Loucy (cell line): ENCODE measurements around the gene ZFAND3.

ENCODE experiments used
- H2AFZ ChIP-seq: fragments of 200-600 bp; sonication (generic); 2 replicates; pipeline ENCODE4 v1.6.0; 2016; ENCODE audit warnings: antibody characterized with exemption, mild to moderate bottlenecking, low read length, moderate library complexity
- H3F3A ChIP-seq: fragments of 200-600 bp; 2 replicates; pipeline ENCODE4 v1.6.0; 2016; ENCODE audit warnings: antibody characterized with exemption, low read depth, mild to moderate bottlenecking
- H3K27me3 ChIP-seq: fragments of 200-600 bp; sonication (generic); 2 replicates; pipeline ENCODE4 v1.6.1; 2014; ENCODE audit warnings: low read length, mild to moderate bottlenecking; ENCODE audit not compliant: insufficient read depth, poor library complexity, severe bottlenecking
- H3K36me3 ChIP-seq: fragments of 200-600 bp; sonication (generic); 2 replicates; pipeline ENCODE4 v1.6.1; 2016; ENCODE audit warnings: low read length; ENCODE audit not compliant: insufficient read depth
- H3K4me1 ChIP-seq: fragments of 200-600 bp; sonication (generic); 2 replicates; pipeline ENCODE4 v1.5.1; 2014; ENCODE audit warnings: low read length, mild to moderate bottlenecking; ENCODE audit not compliant: insufficient read depth, poor library complexity, severe bottlenecking
- H3K4me2 ChIP-seq: fragments of 200-600 bp; sonication (generic); 2 replicates; pipeline ENCODE4 v1.6.0; 2014; ENCODE audit warnings: antibody characterized with exemption, low read length, low read depth, mild to moderate bottlenecking; ENCODE audit not compliant: poor library complexity, severe bottlenecking
- H3K4me3 ChIP-seq: fragments of 200-600 bp; sonication (generic); 2 replicates; pipeline ENCODE4 v1.5.1; 2014; ENCODE audit warnings: low read length, mild to moderate bottlenecking, mixed read lengths; ENCODE audit not compliant: poor library complexity, severe bottlenecking
- H3K79me2 ChIP-seq: fragments of 200-600 bp; sonication (generic); 2 replicates; pipeline ENCODE4 v1.6.1; 2014; ENCODE audit warnings: low read length; ENCODE audit not compliant: insufficient read depth
- H3K9ac ChIP-seq: fragments of 200-600 bp; sonication (generic); 2 replicates; pipeline ENCODE4 v1.6.0; 2014; ENCODE audit warnings: mild to moderate bottlenecking, low read depth, low read length, moderate library complexity; ENCODE audit not compliant: poor library complexity, severe bottlenecking
- H3K9me2 ChIP-seq: fragments of 200-600 bp; sonication (generic); replicated peaks from 2 replicates; pipeline ENCODE4 v1.6.1; 2016; ENCODE audit warnings: low read depth, low read length, mixed read lengths
- H3K9me3 ChIP-seq: fragments of 200-600 bp; sonication (generic); 2 replicates; pipeline ENCODE4 v1.6.1; 2014; ENCODE audit warnings: mild to moderate bottlenecking, antibody characterized with exemption, low read length, low read depth; ENCODE audit not compliant: insufficient read depth
- H4K20me1 ChIP-seq: fragments of 200-600 bp; sonication (generic); 2 replicates; pipeline ENCODE4 v1.6.0; 2014; ENCODE audit warnings: antibody characterized with exemption, low read length, mild to moderate bottlenecking; ENCODE audit not compliant: insufficient read depth, poor library complexity, severe bottlenecking
- CTCF ChIP-seq: fragments of 200-600 bp; sonication (generic); conservative IDR thresholded peaks from 2 replicates; pipeline ENCODE4 v1.5.1; 2014; ENCODE audit warnings: mild to moderate bottlenecking, antibody characterized with exemption, low read length
- EZH2phosphoT487 ChIP-seq: fragments of 200-600 bp; IDR thresholded peaks from 2 replicates; pipeline ENCODE4 v1.6.1; 2018; ENCODE audit warnings: antibody characterized with exemption, mild to moderate bottlenecking, moderate library complexity, borderline replicate concordance

Gene ZFAND3

DNA sequence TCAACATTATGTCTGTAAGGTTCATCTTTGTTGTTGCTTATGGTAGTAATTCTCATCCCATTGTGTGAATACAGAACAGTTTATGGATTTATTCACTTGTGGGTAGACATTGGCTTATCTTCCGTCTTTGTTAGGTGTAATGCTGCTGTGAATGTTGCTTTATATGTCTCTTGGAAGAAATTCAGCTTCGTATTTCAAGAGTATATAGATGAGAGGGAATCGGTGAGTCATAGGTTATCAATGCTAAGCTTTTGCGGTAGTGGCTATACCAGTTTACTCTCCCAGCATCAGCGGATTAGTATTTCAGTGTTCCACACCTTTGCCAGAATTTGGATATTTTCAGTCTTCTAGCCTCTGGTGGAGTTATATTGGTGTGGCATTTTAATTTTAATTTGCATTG is 77.8 kb downstream of the ZFAND3 start:
- H3K4me1 ChIP-seq, result peaks cover 26% of the 10 kb centered on the region
- no peaks in the 10 kb centered on the region for H3K9me3 ChIP-seq
- peaks cover 91% of the 10 kb centered on the region for H3K79me2 ChIP-seq
- H2AFZ ChIP-seq, result no peak overlapping the region
- H3K9me2 ChIP-seq, result no peaks in the 10 kb centered on the region
- H4K20me1 ChIP-seq, result peaks cover 56% of the 10 kb centered on the region
- TF ChIP-seq EZH2phosphoT487 (no peak), CTCF (no peak)
- no peak overlapping the region for H3K9ac ChIP-seq
- H3K36me3 ChIP-seq, result peaks cover 4% of the 10 kb centered on the region; the same call in 1 of the 2 replicates
- no peaks in the 10 kb centered on the region for H3K27me3 ChIP-seq
- no peaks in the 10 kb centered on the region; the same call in 1 of the 2 replicates for H3F3A ChIP-seq
- peak overlapping the region; percentile 41 for H3K4me2 ChIP-seq
- no peak overlapping the region for H3K4me3 ChIP-seq

GRCh38 chr6:37897818-37898515 is 78.4 kb downstream of the ZFAND3 start:
- Histone ChIP-seq H3K79me2 (peaks cover 91% of the 10 kb centered on the region), H4K20me1 (peaks cover 55% of the 10 kb centered on the region), H3K4me2 (peak overlapping the region; percentile 41)

GRCh38 chr6:37903351-37904340 is 84.1 kb downstream of the ZFAND3 start:
- no peak overlapping the region for H3K4me3 ChIP-seq
- peak overlapping the region; percentile 26 for H3K4me2 ChIP-seq
- H3K27me3 ChIP-seq, result no peaks in the 10 kb centered on the region
- H2AFZ ChIP-seq, result no peak overlapping the region
- H3K9me2 ChIP-seq, result no peaks in the 10 kb centered on the region
- TF ChIP-seq CTCF, result no peak
- no peak for TF ChIP-seq EZH2phosphoT487
- no peak overlapping the region for H3K9ac ChIP-seq
- H3K79me2 ChIP-seq, result peaks cover 97% of the 10 kb centered on the region
- peaks cover 35% of the 10 kb centered on the region for H3K4me1 ChIP-seq
- H3K36me3 ChIP-seq, result no peaks in the 10 kb centered on the region
- H3F3A ChIP-seq, result no peaks in the 10 kb centered on the region
- peaks cover 68% of the 10 kb centered on the region for H4K20me1 ChIP-seq
- H3K9me3 ChIP-seq, result no peaks in the 10 kb centered on the region

More at GRCh38 chr6:37897818-37898515, 78.4 kb downstream of the ZFAND3 start:
- Histone ChIP-seq H3K27me3 (no peaks in the 10 kb centered on the region), H3K9me3 (no peaks in the 10 kb centered on the region), H3F3A (no peaks in the 10 kb centered on the region; the same call in 1 of the 2 replicates), H2AFZ (no peak overlapping the region), H3K4me1 (peaks cover 21% of the 10 kb centered on the region), H3K4me3 (peak overlapping the region; percentile 3), H3K9ac (no peak overlapping the region), H3K36me3 (peaks cover 4% of the 10 kb centered on the region; the same call in 1 of the 2 replicates), H3K9me2 (no peaks in the 10 kb centered on the region)
- peak; percentile 34; the same call in 1 of the 2 replicates for TF ChIP-seq EZH2phosphoT487
- no peak for TF ChIP-seq CTCF
